NCI-H82 (cell line): ENCODE results near the gene TTC33.
"Not testable (repeated sequence)": the region's sequence is repeated elsewhere in the genome, so short reads cannot be mapped to it uniquely, and the experiment has no call there.

Experiments
- DNase-seq: peaks from one replicate; lab custom pipeline; 2025; lab: John Stamatoyannopoulos, UW

Gene TTC33

DNA sequence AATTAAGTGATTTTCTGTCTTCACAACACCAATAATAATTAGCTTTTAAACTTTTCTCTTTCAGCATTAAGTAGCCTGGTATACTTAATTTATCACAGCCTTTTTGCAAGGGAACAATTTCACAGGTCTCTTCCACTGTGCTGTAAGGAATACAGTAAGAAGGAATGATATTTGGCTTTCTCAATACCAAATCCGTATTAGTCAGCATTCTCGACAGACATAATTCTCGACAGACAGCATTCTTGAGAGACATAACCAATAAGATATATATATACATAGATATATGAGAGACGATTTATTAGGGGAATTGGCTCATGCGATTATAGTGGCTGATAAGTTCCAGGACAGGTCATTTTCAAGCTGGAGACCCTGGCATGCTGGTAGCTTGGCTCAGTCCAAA is 24.4 kb upstream of the TTC33 start:
- DNase-seq = no peak

DNA sequence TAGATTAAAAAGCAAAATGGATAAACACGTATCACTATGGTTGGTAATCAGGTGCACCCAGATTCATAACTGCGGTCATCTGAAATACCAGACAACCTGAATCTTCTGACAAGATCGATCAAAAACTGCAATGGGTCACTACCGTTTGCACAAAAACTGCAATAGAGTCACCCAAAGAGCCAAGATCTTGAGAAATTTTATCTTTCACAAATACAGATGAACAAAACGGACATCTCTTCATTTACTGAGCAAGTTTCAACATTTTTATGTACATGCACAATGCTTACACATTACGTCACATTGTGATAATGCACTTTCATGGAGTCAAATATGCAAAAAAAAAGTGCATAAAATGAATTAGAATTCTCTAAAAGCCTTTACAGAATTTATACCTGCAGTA is 23.8 kb upstream of the TTC33 start:
- DNase-seq = no peak

DNA sequence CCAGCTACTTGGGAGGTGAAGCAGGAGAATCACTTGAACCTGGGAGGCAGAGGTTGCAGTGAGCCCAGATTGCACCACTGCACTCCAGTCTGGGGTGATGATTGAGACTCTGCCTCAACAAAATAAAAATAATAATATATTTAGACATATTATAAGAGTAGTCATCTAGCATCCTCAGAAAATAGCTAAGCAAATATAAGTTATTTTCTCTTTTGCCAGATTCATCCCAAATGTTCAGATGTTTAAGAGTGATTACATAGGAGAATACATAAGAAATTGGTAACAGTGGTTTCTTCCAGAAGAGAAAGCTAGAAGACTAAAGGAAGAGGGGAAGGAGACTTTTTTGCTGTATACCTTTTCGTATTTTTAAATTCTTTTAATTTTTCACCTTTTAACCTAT is 22.4 kb upstream of the TTC33 start:
- no peak for DNase-seq

DNA sequence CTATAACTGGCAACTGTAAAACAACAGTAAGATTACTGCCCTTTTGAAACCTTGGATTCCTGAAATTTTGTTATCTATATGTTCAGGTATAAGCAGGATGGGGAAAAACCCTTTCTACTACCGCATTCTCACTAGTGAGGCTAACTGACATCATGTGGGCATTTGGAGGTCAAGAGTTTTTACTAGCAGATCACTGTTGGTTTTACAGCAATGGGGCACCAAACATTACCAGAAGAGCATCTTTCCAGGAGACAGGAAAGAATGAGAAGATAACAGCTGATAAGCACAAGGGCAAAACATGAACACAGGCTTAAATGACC is 20.9 kb upstream of the TTC33 start:
- no peak for DNase-seq

GRCh38 chr5:40775846-40776657 is 20.3 kb upstream of the TTC33 start:
- DNase-seq = no peak

GRCh38 chr5:40775085-40775845 is 19.5 kb upstream of the TTC33 start:
- DNase-seq = peak; percentile 3

DNA sequence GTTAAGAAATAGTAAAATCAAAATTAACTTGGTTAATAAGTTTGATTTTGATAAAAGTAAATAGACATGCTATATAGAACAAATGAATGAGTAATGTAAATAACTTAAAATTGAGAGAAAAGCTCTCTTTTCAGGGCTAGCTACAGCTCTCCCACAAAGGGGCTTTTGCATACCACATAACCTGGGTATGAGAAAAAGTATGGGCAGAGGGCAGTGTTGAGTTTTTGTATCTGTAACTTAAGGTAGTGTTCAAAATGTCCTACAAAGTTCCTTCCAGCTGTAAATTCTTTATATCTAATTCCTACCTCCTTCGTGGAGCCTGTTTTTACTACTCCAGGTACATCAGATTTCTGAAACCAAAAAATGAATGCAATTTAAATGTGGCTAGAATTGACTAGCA is 18.9 kb upstream of the TTC33 start:
- no peak for DNase-seq

DNA sequence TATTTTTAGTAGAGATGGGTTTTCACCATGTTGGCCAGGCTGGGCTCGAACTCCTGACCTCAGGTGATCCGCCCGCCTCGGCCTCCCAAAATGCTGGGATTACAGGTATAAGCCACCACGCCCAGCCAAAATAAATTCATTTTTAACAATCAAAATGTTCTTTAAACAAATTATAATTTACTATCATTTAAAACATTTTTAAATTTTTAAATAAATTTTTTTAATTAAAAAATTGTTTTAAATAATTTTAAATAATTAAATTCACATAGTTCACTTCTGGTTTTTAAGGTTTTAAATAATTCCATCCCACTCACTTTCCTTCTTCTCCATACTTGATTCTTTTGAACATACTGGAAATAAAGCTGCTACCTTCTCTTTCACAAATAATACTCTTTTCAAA is 15.0 kb upstream of the TTC33 start:
- DNase-seq = no peak

- DNase-seq = no peak
These were observed 6.9 kb upstream of the TTC33 start for GRCh38 chr5:40762705-40763104.

DNA sequence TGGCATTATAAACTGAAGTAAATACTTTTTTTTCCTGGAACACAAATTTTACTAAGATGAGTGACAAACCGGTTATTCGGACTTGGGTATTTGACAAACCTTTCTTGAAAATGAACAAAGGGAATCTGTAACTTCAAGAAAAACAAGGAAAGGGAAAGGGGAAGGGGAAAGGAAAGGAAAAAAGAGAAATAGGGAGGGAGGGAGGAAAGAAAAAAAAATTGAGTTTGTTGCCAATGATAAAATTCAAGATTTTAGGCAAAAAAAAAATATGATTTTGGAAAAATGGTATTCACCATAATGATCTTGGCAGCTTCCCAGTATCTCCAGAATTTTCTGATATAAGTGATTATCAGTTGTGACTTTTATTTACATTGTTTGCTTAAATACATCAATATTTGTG is 1.6 kb upstream of the TTC33 start:
- no peak for DNase-seq

GRCh38 chr5:40755093-40755406 is 711 bp downstream of the TTC33 start:
- peak; percentile 82 for DNase-seq

- peak; percentile 35 for DNase-seq
These were observed 1.2 kb downstream of the TTC33 start for GRCh38 chr5:40754381-40755092.

- no peak for DNase-seq
These were observed 9.1 kb downstream of the TTC33 start for GRCh38 chr5:40746703-40747102.

DNA sequence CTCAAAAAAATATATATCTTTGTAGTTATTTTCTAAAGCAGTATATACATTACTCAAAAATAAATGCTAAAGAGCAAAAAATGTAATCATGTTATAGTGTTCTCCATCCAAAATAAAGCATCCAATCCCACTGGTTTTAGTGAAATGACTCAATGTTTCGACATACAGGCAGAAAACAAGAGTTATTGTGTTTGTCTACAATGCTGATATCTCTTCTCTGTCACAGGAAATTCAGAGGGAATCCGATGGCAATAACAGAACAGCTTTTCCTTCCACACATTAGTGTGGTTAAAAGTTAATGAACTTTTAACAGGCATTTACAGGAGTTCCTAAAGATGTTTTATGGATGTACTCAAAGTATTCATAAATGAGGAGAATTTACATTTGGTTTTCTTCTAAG is 12.0 kb downstream of the TTC33 start:
- DNase-seq = no peak

DNA sequence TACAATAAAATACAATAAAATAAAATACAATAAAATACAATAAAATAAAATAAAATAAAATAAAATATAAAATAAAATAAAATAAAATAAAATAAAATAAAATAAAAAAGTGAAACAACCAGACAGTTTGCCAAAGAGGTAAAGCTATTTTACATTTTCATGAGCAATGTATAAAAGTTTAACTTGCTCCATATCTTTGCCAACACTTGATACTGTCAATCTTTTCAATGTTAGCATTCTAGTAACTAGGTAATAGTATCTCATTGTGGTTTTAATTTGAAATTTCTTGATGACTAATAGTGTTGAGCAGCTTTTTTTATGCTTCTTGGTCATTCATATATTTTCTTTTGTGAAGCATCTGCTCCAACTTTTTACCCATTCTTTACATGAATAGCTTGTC is 17.3 kb downstream of the TTC33 start:
- DNase-seq = no peak

DNA sequence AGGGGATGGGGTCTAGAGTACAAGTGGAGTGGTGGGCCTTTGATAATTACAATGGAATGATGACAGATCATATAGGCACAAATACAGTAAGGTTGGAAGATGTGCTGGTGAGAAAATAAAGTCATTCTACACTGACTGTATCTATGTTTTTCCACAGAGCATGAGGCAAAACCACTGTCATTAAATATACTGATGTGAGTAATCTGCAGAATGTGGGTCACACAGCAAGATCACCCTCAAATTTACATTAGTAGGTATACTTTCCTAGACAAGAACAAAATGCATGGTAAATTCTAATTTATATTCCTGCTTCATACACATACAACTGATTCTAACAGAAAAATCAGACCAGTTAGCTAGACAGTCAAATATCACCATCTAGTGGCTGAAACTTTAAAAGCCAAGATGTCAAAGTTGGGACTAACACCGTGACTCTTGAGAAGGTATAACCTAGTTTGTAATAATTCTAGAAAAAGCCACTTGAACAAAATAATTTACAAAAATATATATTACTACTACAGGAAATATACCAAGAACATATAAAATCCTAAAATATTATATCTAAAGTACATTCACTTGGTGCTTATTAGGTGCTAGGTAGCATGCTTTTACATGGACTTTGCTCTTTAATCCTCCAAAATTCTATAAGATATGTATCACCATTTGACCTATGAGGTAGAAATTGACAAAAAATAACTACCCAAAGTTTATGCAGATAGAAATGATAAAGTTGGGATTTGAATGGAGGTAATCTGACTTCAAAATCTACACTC is 19.5 kb downstream of the TTC33 start:
- peak; percentile 38 for DNase-seq

- no peak for DNase-seq
These were observed 20.2 kb downstream of the TTC33 start for GRCh38 chr5:40735609-40736008.

GRCh38 chr5:40734986-40735385 is 20.8 kb downstream of the TTC33 start:
- DNase-seq = no peak

DNA sequence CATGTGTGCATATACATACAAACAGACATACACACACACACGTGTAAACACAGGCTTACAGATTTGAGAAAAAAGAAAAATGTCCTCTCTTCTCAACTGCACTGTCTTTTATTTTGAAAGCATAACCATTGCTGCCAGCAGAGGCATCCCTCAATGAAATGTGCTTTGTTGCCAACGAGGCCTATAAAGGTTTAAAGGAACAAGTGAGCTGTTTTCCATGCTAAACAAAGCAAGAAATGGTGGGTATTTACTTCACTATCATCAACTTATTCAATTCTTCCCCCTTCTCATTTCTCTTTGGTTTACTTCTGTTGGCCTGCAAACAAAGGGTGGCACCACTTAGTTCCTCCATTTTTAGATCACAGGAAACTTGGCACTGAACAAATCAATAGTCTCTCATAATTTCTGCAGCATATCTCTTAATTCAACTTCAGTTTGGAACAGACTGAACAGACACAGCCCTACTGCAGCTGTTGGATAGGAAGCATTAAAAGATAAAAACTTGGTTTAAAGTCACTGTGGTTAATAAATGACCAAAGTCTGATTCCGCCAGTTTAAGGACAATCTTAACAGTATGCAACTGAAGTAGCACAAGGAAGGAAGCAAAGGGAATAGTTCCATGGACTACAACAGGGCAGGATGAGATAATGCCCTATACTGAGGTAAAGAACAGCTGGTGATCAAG is 21.7 kb downstream of the TTC33 start:
- DNase-seq = peak; percentile 26

- DNase-seq = peak; percentile 60
These were observed 22.3 kb downstream of the TTC33 start for GRCh38 chr5:40733434-40733833.

GRCh38 chr5:40722497-40722911 is 33.3 kb downstream of the TTC33 start:
- not testable (repeated sequence) for DNase-seq

DNA sequence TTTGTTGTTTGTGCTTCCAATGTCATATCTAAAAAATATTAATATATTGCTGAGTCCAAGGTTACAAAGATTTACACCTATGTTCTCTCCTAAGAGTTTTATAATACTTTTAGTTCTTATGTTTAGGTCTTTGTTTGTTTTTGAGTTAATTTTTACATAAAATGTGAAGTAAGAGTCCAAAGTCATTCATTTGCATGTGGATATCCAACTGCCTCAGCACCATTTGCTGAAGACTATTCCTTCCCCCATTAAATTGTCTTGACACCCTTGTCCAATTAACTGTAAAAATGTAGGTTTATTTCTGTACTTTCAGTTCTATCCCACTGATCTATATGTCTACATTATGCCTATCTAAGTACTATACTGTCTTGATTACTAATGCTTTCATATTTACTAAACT is 35.7 kb downstream of the TTC33 start:
- no peak for DNase-seq
